ENCODE measurements around the gene ARFRP1.

Gene ARFRP1, protein sequence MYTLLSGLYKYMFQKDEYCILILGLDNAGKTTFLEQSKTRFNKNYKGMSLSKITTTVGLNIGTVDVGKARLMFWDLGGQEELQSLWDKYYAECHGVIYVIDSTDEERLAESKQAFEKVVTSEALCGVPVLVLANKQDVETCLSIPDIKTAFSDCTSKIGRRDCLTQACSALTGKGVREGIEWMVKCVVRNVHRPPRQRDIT

GRCh38 chr20:63707558-63708300, at the start of gene ARFRP1, which contains the start of gene ZGPAT:
ARFRP1 (minus strand) TSS chr20:63707976; CDS start chr20:63707091, 885 bp downstream.
ZGPAT (plus strand) TSS chr20:63708039; CDS start chr20:63708581, 542 bp downstream.
- peak; percentile 94 for DNase-seq (ENCODE audit: low spot score)

DNA sequence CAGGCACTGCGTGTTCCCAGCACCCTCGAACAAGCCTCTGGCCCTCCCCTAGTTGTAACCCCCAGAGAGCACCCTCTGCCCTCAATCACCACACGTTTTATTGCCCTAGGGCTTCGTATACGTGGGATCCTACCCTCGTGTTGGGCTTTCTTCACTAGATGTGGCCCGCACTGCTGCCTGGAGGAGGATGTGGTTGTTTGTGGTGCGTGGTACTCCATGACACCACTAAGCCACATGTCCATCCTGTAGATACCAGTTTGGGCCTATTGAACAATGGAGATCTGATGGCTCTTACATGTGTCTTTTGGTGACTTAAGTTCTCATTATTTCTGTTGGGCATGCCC, 48.8 kb upstream of the ARFRP1 start:
- no peak for DNase-seq (ENCODE audit: low spot score)

DNA sequence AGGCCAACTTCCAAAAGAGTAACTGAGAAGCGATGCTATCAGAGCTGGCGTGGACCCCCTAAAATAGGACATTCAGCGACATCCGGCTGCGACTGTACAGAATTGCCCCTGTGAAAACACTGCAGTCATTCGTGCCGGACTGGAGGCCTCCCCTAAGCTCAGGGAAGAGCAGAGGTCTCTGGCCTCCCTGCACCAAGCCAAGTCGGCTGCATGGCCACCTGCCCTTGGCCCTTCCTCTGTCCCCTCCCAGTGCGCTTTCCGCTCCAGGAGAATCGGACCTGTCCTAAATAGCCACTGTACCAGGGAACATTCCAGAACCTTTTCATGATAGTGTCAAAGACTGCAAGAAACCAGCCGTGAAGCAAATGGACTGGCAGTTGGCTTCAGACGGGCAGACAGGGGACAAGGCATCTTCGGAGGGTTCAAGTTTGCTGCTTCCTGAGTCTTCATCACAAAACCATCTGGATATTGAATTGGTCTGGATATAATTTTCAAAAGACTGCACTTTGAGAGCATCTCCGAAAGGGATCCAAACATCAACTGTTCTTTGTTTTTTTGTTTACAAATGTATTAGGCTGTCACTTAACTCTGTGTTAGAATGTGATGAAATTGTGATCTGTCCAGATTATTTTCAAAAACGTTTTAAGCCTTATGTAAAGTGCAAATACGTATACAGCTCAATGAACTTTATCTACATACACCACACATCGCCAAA, 48.3 kb upstream of the ARFRP1 start:
- DNase-seq (ENCODE audit: low spot score): no peak

- no peak for DNase-seq (ENCODE audit: low spot score)
Measured at GRCh38 chr20:63754008-63754407, 46.2 kb upstream of the ARFRP1 start.

- no peak for DNase-seq (ENCODE audit: low spot score)
Measured at GRCh38 chr20:63753381-63753780, 45.6 kb upstream of the ARFRP1 start.

DNA sequence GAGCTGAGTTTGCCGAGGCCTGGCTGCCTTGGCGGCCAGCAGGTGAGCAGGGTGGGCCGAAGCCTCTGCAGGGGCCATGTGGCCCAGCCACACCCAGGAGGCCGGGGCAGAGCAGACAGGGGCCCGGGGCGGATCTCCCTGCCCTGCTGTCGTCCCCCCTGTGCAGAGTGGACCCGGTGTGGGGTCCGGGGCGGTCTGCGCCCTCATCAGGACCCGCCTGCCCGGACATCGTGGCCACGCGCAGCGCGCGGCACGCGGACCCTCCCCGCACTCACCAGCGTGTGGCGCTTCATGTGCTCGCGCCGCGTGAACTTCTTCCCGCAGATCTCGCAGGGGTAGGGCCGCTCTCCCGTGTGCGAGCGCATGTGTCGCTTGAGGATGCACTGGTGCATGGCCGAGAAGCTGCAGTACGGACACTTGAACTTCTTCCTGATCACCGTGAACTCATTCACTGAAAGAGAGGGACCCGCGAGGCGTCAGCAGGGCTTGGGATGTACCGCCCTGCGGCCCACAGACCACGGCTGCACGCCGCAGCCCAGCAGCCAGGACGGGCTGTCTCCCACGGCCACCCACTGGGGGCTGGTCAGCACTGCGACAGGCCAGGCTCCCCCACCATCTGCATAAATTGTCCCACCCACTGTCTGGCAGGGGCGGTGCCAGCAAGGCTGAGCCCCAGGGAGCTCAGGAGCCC, 44.8 kb upstream of the ARFRP1 start:
- no peak for DNase-seq (ENCODE audit: low spot score)

DNA sequence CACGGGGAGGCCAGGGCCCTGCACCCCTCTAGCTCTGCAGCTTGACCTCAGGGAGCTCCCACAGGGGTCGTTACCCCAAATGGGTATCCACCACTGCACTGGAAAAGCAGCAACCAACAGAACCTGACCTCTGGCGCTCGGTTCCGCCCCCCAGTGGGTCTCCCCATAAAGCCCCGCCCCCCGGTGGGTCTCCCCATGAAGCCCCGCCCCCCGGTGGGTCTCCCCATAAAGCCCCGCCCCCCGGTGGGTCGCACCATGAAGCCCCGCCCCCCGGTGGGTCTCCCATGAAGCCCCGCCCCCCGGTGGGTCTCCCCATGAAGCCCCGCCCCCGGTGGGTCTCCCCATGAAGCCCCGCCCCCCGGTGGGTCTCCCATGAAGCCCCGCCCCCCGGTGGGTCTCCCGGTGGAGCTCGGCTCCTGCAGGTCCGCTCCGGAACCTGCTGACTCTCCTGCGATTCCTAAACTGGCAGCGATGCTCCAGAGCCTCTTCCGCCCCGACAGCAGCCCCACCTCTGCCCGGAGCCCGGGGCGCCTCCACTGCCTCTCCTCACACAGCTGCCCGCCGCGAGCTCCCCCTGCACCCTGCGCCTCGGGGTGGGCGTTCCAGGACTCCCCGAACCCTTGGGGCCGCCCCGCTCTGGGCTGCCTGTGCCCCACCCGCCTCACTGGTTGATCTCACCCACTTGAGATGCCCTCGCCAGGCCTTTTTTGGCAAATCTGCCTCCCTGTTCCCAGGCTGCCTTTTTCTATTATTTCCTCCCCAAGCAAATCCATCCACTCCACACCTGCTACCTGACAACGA, 43.9 kb upstream of the ARFRP1 start:
- DNase-seq (ENCODE audit: low spot score): no peak

DNA sequence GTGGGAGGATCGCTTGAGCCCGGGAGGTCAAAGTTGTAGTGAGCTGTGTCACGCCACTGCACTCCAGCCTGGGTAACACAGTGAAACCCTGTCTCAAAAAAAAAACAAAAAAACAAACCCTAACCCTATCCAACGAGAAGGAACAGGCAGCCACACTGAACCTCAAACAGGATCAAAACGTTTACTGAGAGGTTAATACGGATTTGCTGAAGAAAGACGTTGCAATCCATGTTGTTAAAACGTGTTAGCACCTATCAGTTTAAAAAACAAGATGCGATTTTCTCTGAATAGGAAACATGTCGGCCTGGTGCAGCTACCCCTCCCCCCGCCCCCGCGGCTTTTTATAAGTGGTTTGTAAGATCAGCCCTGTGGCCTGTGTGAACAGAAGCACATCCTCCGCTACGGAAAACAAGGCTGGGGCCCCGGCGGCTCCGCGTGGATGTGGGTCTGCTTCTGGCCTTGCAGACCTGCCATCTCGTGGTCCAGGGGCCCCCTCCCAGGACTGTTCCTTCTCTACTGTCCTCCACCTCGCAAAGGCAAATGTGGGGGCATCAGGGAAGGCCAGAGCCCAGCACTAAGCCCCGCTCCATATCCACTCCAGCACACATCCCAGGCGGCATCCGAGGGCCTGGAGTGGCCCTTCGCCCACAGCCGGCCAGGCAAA, 43.2 kb upstream of the ARFRP1 start:
- no peak for DNase-seq (ENCODE audit: low spot score)

GRCh38 chr20:63749597-63750508, 42.1 kb upstream of the ARFRP1 start:
- peak; percentile 14 for DNase-seq (ENCODE audit: low spot score)

GRCh38 chr20:63748934-63749270, 41.1 kb upstream of the ARFRP1 start:
- DNase-seq (ENCODE audit: low spot score): peak; percentile 12

- DNase-seq (ENCODE audit: low spot score): peak; percentile 16
Measured at GRCh38 chr20:63748070-63748933, 40.5 kb upstream of the ARFRP1 start.

GRCh38 chr20:63747622-63748069, 39.9 kb upstream of the ARFRP1 start:
- DNase-seq (ENCODE audit: low spot score): peak; percentile 25

DNA sequence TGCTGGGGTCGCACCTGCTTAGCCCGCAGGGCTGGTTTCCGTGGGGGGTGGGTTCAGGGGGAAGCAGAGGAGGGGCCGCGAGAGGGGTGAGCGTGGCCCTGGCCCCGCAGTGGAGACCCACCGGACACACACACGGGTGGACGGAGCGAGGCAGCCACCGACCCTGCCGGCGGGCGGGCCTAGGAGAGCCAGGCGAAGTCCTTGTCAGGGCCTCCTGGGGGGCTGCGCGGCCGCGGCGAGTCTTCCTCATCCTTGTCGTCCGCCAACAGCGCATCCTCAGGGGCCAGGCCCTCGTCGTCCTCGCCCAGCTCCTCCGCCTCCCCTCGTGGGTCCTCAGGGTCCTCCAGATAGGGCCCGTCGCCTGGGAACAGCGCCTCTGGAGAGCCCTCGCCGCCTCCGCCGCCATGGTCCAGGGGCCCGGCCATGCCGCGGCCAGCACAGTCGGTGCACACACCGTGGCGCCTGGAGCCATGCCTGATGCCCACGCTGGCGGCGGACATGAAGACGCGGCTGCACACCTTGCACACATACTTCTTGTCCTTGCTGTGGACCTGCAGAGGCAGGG, 39.1 kb upstream of the ARFRP1 start:
- DNase-seq (ENCODE audit: low spot score): no peak

GRCh38 chr20:63745961-63746731, 38.4 kb upstream of the ARFRP1 start:
- DNase-seq (ENCODE audit: low spot score): peak; percentile 11

DNA sequence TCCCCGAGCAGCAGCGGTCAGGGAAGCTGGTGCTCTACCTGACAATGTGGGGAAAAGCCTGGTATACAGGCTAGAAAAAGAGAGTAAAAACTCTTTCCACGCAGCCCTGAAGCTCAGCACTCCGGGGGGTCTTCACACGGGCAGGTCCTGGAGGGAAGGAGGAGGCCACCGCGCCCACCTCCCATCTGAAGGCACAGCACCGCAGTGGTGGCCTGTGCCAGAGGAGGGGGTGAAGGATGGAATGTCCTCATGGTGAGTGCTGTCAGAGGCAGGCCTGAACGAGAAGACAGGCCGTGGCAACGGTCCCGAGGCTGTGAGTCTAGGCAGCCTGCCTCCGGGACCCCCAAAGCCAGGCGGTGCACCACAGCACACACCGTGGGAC, 37.6 kb upstream of the ARFRP1 start:
- peak; percentile 12 for DNase-seq (ENCODE audit: low spot score)

DNA sequence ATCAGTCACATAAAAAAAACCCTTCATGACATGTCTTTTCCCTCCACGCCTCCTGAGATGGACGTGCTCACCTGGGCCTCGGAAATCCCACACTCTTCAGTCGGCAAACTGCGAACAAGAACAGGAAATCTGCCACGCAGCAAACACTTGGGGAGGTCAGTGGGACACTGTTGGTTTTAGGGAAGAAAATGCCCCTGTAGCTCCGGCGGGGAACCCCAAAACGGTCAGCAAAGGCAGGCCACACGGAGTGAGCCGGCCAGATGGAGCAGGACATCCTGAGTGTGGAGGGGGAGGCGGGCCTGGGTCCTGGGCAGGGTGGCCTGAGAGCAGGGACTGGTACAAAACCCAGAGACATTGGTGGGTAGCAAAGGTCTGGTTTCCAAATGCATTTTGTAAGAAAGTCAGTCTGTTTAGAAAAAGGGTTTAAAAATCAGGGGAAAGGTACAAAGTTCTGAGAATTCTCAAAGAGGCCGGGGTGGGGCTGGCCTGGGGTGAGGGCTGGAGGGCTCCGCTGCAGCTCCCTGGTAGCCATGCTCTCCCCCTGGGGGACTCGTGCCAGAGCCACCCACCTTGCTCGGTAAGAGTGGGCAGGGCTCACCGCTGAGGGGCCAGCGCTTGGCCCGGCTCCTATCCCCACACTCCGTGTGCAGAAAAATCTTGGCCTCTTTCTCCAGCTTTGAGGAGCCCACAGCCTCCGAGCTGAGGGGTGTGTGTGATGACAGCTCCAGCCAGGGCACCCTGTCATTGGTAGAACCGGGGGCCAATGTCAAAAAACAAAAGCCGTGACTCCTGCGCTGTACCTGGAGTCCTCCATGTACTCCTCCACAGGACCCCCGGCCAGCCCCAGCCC, 37.0 kb upstream of the ARFRP1 start:
- no peak for DNase-seq (ENCODE audit: low spot score)

GRCh38 chr20:63744158-63744557, 36.4 kb upstream of the ARFRP1 start:
- no peak for DNase-seq (ENCODE audit: low spot score)

Data from AG08396 (cell line).